ENCODE data around the gene OSTF1.

The OSTF1 gene

DNA sequence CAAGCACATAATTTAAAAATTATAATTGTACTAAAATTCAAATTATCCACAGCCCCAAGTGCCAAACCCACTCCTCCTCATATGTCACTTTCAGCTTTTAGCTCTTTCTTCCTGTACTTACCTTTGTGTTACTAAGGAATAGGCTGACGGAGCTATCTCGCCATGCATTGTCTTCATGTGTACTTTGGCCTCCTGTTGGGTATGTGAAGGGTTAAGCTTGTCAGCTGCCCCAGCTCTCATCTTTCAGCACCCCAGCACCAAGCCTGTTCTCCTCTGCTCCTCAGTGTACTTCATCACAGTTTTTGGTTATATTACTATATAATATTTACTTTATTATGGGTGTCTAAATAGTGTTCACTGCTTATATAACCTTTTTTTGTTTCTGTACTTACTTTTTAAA, 46.2 kb downstream of the OSTF1 start:
- no peak for TF ChIP-seq EZH2phosphoT487 (IDR thresholded peaks at IDR 0.05; ENCODE audit: borderline replicate concordance)
- TF ChIP-seq, protein P1, sequence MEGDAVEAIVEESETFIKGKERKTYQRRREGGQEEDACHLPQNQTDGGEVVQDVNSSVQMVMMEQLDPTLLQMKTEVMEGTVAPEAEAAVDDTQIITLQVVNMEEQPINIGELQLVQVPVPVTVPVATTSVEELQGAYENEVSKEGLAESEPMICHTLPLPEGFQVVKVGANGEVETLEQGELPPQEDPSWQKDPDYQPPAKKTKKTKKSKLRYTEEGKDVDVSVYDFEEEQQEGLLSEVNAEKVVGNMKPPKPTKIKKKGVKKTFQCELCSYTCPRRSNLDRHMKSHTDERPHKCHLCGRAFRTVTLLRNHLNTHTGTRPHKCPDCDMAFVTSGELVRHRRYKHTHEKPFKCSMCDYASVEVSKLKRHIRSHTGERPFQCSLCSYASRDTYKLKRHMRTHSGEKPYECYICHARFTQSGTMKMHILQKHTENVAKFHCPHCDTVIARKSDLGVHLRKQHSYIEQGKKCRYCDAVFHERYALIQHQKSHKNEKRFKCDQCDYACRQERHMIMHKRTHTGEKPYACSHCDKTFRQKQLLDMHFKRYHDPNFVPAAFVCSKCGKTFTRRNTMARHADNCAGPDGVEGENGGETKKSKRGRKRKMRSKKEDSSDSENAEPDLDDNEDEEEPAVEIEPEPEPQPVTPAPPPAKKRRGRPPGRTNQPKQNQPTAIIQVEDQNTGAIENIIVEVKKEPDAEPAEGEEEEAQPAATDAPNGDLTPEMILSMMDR (conservative IDR thresholded peaks at IDR 0.05; ENCODE audit: low read length), result no peak
- Histone ChIP-seq H3K4me1 (ENCODE audit: insufficient read depth, low read length, poor library complexity, severe bottlenecking) (peaks cover 13% of the 10 kb centered on the region), H3K9me2 (replicated peaks; ENCODE audit: low read depth, low read length) (no peaks in the 10 kb centered on the region), H3K27me3 (ENCODE audit: insufficient read depth, low read length, poor library complexity, severe bottlenecking) (no peaks in the 10 kb centered on the region), H3K4me3 (ENCODE audit: low read length, poor library complexity, severe bottlenecking) (no peak overlapping the region), H3K9me3 (ENCODE audit: insufficient read depth, low read depth, low read length) (no peaks in the 10 kb centered on the region), H3K36me3 (ENCODE audit: insufficient read depth, low read length) (peaks cover 65% of the 10 kb centered on the region; the same call in 1 of the 2 replicates), H3K4me2 (ENCODE audit: low read depth, low read length, poor library complexity, severe bottlenecking) (no peak overlapping the region), H3K79me2 (ENCODE audit: insufficient read depth, low read length) (no peaks in the 10 kb centered on the region), H4K20me1 (ENCODE audit: insufficient read depth, low read length, poor library complexity, severe bottlenecking) (no peaks in the 10 kb centered on the region), H3F3A (ENCODE audit: low read depth) (no peaks in the 10 kb centered on the region), H3K9ac (ENCODE audit: low read depth, low read length, poor library complexity, severe bottlenecking) (no peak overlapping the region), H2AFZ (ENCODE audit: low read length) (no peak overlapping the region)

DNA sequence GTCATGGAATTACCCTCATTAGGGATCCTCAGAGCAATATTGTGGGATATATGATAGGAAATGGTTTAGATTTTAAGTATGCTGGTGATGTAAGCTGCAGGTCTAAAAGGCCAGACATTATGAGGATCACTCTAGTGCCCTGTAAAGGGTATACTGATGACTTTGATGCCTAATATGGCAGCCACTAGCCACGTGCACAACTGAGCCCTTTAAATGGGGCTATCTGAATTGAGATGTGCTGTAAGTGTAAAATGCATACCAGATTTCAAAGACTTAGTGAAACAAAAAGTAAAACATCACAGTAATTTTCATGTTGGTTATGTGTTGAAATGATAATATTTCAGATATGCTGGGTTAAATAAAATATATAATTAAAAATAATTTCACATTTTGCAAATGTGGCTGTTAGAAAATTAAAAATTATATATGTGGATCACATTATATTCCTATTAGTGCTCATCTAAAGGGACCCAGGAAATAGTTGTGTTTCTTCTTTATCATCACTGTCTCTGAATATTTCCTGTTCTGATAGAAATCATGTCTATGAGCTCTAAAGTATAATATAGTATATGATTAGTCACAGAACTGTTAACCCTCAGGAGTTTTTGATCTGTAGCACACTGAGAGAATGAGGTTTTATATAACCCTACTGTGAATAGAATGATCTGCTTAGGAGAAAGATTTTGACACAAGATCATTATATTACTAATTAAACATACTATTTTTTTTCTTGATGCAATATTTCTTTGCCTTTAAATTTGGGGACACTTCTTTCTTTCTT, 50.1 kb downstream of the OSTF1 start:
- Histone ChIP-seq H3K79me2 (ENCODE audit: insufficient read depth, low read length) (no peaks in the 10 kb centered on the region), H4K20me1 (ENCODE audit: insufficient read depth, low read length, poor library complexity, severe bottlenecking) (no peaks in the 10 kb centered on the region), H3K9me3 (ENCODE audit: insufficient read depth, low read depth, low read length) (no peaks in the 10 kb centered on the region)

DNA sequence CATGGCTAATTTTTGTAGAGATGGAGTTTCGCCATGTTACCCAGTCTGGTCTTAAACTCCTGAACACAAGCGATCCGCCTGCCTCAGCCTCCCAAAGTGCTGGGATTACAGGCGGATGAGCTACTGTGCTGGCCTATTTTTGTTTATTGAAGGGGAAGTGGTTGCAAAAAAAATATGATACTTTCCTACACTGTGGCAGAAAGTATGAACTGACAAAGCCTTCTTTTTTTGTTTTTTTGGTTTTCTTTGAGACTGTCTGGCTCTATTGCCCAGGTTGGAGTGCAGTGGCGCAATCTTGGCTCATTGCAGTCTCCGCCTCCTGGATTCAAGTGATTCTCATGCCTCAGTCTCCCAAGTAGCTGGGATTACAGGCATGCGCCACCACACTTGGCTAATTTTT, 50.9 kb downstream of the OSTF1 start:
- H4K20me1 ChIP-seq (ENCODE audit: insufficient read depth, low read length, poor library complexity, severe bottlenecking), result no peaks in the 10 kb centered on the region
- no peak for TF ChIP-seq EZH2phosphoT487 (IDR thresholded peaks at IDR 0.05; ENCODE audit: borderline replicate concordance)
- TF ChIP-seq, protein P1 (conservative IDR thresholded peaks at IDR 0.05; ENCODE audit: low read length), result no peak
- no peaks in the 10 kb centered on the region for H3K9me2 ChIP-seq (replicated peaks; ENCODE audit: low read depth, low read length)
- no peak overlapping the region for H3K4me3 ChIP-seq (ENCODE audit: low read length, poor library complexity, severe bottlenecking)
- no peaks in the 10 kb centered on the region for H3K27me3 ChIP-seq (ENCODE audit: insufficient read depth, low read length, poor library complexity, severe bottlenecking)
- no peak overlapping the region for H2AFZ ChIP-seq (ENCODE audit: low read length)
- H3K79me2 ChIP-seq (ENCODE audit: insufficient read depth, low read length), result no peaks in the 10 kb centered on the region
- no peak overlapping the region for H3K9ac ChIP-seq (ENCODE audit: low read depth, low read length, poor library complexity, severe bottlenecking)
- H3F3A ChIP-seq (ENCODE audit: low read depth), result no peaks in the 10 kb centered on the region
- peaks cover 2% of the 10 kb centered on the region; the same call in 1 of the 2 replicates for H3K9me3 ChIP-seq (ENCODE audit: insufficient read depth, low read depth, low read length)
- peak overlapping the region; percentile 27 for H3K4me2 ChIP-seq (ENCODE audit: low read depth, low read length, poor library complexity, severe bottlenecking)
- peaks cover 53% of the 10 kb centered on the region for H3K36me3 ChIP-seq (ENCODE audit: insufficient read depth, low read length)
- peaks cover 44% of the 10 kb centered on the region for H3K4me1 ChIP-seq (ENCODE audit: insufficient read depth, low read length, poor library complexity, severe bottlenecking)

More for the DNA sequence above, 50.1 kb downstream of the OSTF1 start:
- Histone ChIP-seq H3K9ac (ENCODE audit: low read depth, low read length, poor library complexity, severe bottlenecking) (no peak overlapping the region), H3K9me2 (replicated peaks; ENCODE audit: low read depth, low read length) (no peaks in the 10 kb centered on the region), H3K36me3 (ENCODE audit: insufficient read depth, low read length) (peaks cover 49% of the 10 kb centered on the region), H3K4me1 (ENCODE audit: insufficient read depth, low read length, poor library complexity, severe bottlenecking) (peaks cover 44% of the 10 kb centered on the region), H3F3A (ENCODE audit: low read depth) (no peaks in the 10 kb centered on the region), H3K4me2 (ENCODE audit: low read depth, low read length, poor library complexity, severe bottlenecking) (peak overlapping the region; percentile 27), H3K27me3 (ENCODE audit: insufficient read depth, low read length, poor library complexity, severe bottlenecking) (no peaks in the 10 kb centered on the region), H3K4me3 (ENCODE audit: low read length, poor library complexity, severe bottlenecking) (no peak overlapping the region), H2AFZ (ENCODE audit: low read length) (no peak overlapping the region)
- no peak for TF ChIP-seq EZH2phosphoT487 (IDR thresholded peaks at IDR 0.05; ENCODE audit: borderline replicate concordance)
- TF ChIP-seq, protein P1 (conservative IDR thresholded peaks at IDR 0.05; ENCODE audit: low read length), result no peak

Measured in Loucy (cell line).